Pons (tissue), 1 donor: ENCODE results near the gene PTGDS.

Source experiments
- DNase-seq: peaks from one replicate; pipeline ENCODE4 v3.0.0-alpha.2; 2016; ENCODE audit warnings: low spot score

The PTGDS gene

DNA sequence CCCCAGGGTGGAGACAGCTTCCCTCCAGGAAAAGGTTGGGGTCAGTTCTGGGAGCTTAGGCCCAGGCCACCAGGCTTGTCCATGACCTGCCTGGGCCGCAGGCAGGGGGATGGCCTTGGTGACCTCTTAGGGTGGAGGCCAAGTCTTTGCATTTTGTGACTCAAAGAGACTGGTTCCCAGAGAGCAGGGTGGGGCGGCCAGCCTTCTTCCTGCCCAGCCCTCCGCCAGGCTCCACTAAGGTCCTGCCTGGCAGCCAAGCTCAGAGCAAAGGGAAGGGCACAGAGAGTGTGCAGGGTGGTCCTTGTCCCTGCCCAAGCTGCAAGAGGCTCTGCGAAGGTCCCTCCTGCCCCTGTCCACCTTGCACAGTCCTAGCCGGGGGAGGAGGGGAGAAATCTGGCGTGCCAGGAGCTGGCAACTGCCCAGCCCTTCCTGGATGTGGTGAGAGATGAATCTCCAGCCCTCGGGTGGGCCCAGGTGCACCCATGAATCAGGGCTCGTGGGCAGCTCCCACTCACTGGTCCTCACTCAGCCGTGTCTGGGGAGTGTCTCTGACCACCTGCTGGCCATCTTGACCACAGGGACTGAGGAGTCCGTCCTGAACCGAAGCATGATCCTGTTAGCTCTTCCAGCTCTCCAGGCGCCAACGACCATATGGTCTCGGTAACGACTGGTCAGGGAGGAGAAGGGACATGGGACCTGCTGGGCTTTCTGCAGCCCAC lies 2.3 kb upstream of the PTGDS start:
- DNase-seq = no peak

DNA sequence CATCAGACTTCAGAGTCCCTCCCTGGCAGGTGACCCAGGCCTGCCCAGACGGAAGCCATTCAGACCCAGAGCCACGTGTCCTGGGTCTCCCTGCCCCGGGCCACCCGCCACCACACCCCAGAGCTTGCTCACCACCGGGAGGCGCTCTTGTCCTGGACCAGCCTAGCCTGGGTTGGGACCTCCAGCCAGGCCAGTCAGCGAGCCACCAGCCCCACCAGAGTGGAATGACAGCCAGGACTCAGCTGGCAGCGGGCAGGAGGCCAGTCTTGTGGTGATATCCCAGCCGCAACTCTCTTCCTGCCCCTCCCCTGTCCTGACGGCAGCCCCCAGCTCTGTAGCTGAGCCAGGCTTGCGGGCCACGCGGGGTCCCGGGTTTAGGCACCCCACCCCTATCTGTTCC lies 1.7 kb upstream of the PTGDS start:
- peak; percentile 78 for DNase-seq

DNA sequence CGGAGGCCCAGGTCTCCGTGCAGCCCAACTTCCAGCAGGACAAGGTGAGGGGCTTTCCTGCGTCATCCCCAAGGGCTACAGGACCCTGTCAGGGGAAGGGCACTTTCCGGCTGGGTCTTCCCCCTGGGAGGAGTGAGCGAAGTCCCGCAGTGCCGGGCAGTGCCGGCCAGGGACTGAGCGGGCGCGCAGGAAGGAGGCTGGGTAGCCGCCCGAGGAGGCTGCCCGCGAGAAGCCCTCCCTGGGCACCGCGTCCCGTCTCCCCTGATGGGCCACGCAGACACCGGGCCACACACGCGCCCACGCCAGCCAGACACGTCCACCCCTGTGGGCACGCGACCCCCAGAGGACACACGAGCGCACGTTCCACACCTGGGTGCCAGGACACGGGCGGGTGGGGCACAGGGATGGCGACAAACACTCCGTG lies 357 bp downstream of the PTGDS start:
- DNase-seq = no peak

- DNase-seq = peak; percentile 88
These were observed 965 bp downstream of the PTGDS start for GRCh38 chr9:136978073-136978864.

DNA sequence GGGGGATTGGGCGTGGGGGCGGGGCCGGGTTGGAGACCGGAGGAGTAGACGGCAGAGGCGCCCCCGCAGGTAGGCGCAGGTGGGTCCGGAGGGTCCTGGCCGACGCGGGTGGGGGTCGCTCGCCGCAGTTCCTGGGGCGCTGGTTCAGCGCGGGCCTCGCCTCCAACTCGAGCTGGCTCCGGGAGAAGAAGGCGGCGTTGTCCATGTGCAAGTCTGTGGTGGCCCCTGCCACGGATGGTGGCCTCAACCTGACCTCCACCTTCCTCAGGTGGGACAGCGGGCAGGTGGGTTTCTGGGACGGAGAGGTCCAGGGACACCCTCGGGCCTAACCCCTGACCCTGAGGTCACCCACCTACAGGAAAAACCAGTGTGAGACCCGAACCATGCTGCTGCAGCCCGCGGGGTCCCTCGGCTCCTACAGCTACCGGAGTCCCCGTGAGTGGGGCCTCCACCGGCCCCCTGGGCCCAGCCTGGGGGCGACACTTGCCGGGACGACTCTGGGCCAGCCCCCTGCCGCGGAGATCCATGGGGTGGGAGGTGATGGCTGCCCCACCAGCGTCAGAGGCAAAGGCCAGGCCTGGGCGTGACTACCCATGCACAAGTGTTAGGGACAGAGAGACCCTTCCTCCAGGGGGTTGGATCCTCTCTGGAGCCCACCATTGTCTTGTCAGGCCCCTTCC lies 1.7 kb downstream of the PTGDS start:
- no peak for DNase-seq

DNA sequence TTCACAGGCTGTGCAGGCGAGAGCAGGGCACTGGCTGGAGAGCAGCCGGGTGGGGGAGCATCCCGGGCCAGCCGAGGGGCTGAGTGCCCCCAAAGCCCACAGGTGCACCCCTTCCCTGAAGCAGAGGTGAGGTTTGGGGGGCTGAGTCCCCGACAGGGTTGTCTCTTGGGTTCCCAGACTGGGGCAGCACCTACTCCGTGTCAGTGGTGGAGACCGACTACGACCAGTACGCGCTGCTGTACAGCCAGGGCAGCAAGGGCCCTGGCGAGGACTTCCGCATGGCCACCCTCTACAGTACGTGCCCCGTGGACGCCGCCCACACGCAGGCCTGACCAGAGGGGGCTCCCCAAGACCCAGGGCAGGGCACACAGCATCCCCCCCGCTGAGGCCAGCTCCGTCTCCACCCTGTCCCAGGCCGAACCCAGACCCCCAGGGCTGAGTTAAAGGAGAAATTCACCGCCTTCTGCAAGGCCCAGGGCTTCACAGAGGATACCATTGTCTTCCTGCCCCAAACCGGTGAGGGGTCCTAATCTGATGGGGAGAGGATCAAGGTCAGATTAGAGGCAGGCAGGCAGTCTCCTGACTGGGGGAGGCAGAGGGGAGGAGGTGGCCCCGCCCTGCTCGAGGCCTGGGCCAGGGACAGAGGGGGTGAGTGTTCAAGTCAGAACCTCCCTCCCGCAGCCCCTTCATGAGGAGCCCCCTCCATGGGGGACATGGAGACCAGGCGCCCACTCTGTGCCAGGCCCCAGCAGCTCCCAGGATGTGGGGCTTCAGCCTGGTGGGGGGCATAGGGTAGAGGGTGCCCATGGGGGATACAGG lies 2.7 kb downstream of the PTGDS start:
- no peak for DNase-seq

DNA sequence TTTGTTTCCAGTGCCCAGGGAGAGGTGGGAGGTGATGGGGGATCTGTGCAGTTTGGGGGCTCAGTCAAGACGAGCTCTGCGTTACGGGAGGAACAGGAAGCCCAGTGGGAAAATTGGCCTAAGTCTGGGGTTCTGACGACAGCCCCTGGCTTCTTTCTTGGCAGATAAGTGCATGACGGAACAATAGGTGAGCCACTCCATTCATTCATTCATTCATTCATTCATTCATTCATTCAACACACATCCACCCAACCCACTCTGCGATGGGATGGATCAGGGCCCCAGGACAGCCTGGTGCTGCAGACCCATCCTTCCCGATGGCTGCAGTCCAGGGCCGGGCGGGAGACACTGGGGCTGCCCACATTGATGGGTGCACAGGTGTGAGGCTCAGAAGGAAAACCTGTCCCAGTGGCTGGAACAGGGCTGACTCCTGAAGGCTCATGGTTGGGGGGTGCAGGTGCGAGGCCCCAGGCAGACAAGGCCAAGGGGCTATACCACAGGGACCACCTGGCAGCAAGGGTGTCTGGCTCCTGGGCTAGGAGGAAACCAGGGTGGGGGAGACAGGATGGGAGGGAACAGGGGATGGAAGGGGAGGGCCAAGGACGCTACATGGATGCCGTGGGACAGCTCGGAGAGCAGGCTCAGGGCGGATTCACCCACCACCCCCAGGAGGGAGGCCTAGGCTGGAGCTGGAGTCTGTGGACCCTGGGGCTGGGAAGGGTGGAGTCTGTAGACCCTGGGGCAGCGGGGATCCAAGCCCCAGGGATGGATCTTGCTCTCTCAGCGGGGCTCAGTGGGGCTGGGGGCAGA lies 3.6 kb downstream of the PTGDS start:
- DNase-seq = no peak

- peak; percentile 81 for DNase-seq
These were observed 4.4 kb downstream of the PTGDS start for GRCh38 chr9:136981588-136982231.

- DNase-seq = peak; percentile 75
These were observed 5.1 kb downstream of the PTGDS start, which contains the start of gene LCNL1 for GRCh38 chr9:136982232-136983051. Gene LCNL1, plus strand, starts transcription at chr9:136982993. Its CDS starts 594 bp downstream, at chr9:136983587.

- no peak for DNase-seq
These were observed 5.9 kb downstream of the PTGDS start for GRCh38 chr9:136983167-136983566.

DNA sequence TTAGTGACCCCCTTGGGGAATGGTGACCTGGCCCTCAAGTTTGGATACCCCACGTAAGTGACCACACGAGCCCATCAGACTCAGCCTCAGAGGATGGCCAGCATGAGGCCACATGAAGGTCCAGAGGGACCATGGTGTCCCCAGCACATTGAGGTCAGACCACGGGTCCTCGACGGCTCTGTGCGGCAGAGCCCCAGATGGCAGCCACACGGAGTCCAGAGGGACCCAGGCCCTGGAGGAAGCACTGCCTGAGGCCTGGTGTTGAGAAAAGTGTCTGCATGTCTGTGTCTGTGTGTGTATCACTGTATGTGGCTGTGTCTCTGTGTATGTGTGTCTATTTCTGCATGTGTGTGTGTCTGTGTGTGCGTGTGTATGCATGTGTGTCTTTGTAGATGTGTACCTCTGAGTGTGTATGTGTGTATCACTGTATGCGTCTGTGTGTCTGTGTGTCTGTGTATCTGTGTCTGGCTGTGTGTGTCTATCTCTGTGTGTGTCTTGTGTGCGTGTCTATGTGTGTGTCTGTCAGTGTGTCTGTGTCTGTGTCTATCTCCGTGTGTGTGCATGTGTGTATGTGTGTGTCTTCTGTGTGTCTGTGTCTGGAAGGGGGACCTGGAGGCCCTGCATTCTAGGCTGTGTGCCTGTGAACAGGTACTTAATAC lies 6.5 kb downstream of the PTGDS start:
- no peak for DNase-seq

GRCh38 chr9:136984464-136985026 lies 7.2 kb downstream of the PTGDS start:
- DNase-seq = no peak

DNA sequence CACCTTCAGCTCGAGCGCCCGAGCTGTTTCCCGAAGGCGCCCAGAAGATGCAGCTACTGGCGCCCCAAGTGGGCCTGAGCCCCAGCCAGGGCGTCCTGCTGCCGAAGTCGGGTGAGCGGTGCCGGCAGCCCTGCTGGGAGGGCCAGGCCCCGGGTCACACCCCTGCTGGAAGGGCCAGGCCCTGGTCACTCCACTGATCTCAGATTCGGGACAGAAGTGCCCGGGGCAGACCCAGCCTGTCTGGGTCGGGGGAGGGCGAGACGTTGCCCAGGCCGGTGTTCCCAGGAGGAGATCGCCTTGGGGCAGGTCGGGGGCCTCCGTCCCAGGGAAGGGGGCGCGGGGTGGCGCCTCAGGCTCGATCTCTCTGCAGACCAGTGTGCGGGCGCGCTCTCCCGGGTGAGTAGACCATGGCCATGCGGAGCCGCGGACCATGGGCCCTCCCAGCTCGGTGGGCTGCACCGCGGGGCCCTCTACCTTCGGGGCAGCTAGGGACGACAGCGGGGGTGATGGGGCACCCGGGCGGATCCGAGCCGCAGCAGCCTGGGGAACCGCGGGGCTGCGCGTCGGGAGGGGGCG lies 7.8 kb downstream of the PTGDS start:
- DNase-seq = no peak

GRCh38 chr9:136985853-136986252 lies 8.5 kb downstream of the PTGDS start:
- DNase-seq = no peak

DNA sequence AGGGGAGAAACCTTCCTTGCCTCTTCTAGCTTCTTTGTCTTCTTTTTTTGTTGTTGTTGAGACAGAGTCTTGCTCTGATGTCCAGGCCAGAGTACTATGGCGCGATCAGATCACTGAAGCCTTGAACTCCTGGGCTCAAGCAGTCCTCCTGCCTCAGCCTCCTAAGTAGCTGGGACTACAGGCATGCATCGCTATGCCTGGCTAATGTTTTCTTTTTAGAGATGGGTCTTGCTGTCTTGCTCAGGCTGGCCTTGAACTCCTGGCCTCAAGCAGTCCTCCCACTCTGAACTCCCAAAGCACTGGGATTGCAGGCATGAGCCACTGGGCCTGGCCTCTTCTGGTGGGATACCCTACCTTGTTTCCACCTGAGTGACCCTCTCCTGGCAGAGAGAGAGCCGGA lies 11.6 kb downstream of the PTGDS start:
- no peak for DNase-seq

GRCh38 chr9:136990242-136990911 lies 13.1 kb downstream of the PTGDS start:
- DNase-seq = no peak

DNA sequence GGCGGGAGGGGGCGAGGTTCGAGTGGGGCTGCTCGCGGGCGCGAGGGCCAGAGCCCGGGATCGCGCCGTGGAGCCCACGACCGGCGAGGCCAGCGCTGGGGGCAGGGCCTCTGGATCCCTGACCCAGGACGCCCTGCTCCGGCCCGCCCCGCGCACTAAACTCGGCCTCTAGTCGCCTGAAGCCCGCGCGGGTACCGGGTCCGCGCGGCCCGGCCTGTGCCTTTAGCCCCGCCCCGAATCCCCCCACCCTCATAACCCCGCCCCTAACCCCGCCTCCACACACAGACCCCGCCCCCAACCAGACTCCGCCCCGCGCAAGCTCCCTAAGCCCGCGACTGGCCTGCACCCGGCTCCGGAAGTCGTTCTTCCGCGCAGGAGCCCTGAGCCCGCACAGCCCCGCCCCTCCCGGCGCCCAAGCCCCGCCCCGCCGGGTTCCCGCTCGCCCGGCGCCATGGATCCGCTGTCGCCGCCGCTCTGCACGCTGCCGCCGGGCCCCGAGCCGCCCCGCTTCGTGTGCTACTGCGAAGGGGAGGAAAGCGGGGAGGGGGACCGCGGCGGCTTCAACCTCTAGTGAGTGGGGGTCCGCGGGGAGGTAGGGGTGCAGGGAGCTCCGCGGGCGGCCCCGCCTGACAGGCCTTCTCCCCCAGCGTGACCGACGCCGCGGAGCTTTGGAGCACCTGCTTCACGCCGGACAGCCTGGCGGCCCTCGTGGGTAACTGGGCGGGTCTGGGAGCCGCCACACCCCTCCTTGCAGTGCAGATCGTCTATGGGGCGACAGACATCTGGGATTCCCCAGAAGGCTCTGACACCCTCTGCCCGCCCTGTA lies 14.9 kb downstream of the PTGDS start, which contains the start of gene PAXX:
TSS of gene PAXX (plus strand) at position 430 of the 826 bp plus-strand sequence. CDS start at position 452, 22 bp downstream.
- DNase-seq = peak; percentile 77
